Right lobe of liver (tissue), 6 donors: ENCODE data around the gene PUS7. TPM values are rescaled to one million over a fixed set of nuclear protein-coding genes. Genes with fewer than 3 reads are reported as not detected.
"Not testable (repeated sequence)": the region's sequence is repeated elsewhere in the genome, so short reads cannot be mapped to it uniquely, and the experiment has no call there.

Experiments
- ATAC-seq, 4 donors: fragments of 200-7000 bp; cut with Tn5 transposase; one replicate each; pipeline ENCODE4 v1.9.1; 2020; ENCODE audit warnings: mild to moderate bottlenecking in 4 of 4, moderate library complexity in 4 of 4
- DNase-seq, 3 donors: peaks; one replicate each; pipeline ENCODE4 v3.0.0-alpha.2; 2020
- H3K27ac ChIP-seq, 3 donors: fragments of 200-600 bp; one replicate each; pipeline ENCODE4 v1.8.0; 2022
- H3K27me3 ChIP-seq, 2 donors: fragments of 200-600 bp; one replicate each; pipeline ENCODE4 v1.8.0; 2022
- H3K36me3 ChIP-seq, 4 donors: fragments of 200-600 bp; sonication (generic) in 1 of 4; one replicate each; pipeline versions ENCODE4 v1.5.1 to v1.8.0; 2017 to 2022; ENCODE audit warnings: control low read depth in 1 of 4
- H3K4me1 ChIP-seq, 4 donors: fragments of 200-600 bp; sonication (generic) in 1 of 4; one replicate each; pipeline versions ENCODE4 v1.5.1 to v1.8.0; 2017 to 2022; ENCODE audit warnings: control low read depth in 1 of 4
- H3K4me3 ChIP-seq, 3 donors: fragments of 200-600 bp; one replicate each; pipeline ENCODE4 v1.8.0; 2022
- H3K9me3 ChIP-seq, 4 donors: fragments of 200-600 bp; sonication (generic) in 1 of 4; one replicate each; pipeline versions ENCODE4 v1.5.1 to v1.8.0; 2017 to 2022; ENCODE audit warnings: control low read depth in 1 of 4
- POLR2A ChIP-seq: fragments of 450-650 bp; IDR thresholded peaks from one replicate; pipeline ENCODE4 v1.6.1; 2017; ENCODE audit warnings: antibody characterized with exemption, mild to moderate bottlenecking
- WGBS: methylation state at CpG from one replicate; pipeline ENCODE4 v1.1.6; 2018; ENCODE audit warnings: low coverage, low lambda C conversion rate; ENCODE audit not compliant: insufficient coverage; ENCODE audit errors: missing lambda C conversion rate; 5-methylcytosine and 5-hydroxymethylcytosine counted together
- intact Hi-C, 2 donors: fragments of 100-400 bp; cut with DNase I; formaldehyde crosslinking; loops; one replicate each; pipeline versions ENCODE4 v1.11.2 to v1.14.1; 2022
- total RNA-seq, 6 experiments: library from RNA; depleted of rRNA in 2 of 6; stranded (reverse); fragments of >200 nt in 2 of 6; fragmentation: NEBNext Ultra II Directional in 3 of 6; extraction: Animal tissue kit (Norgen Biotek cat#: 25700) in 3 of 6; gene quantifications; one replicate each; pipeline versions ENCODE4 v1.1.0 to v1.2.4, GENCODE V29; 2016 to 2023
- TF ChIP-seq, protein P1 (sequence below), 4 donors: fragments of 200-600 bp in 3 of 4; fragments of 450-650 bp in 1 of 4; IDR thresholded peaks; one replicate each; pipeline versions ENCODE4 v1.5.1 to v1.8.0; 2016 to 2022; ENCODE audit warnings: antibody characterized with exemption in 4 of 4, mild to moderate bottlenecking in 2 of 4
- donor health status: DM: no; HTN: yes; CAD: no.
- donor health status: DM: no; HTN: no; CAD: no.
- donor health status: DM: no; HTN: no; CAD: no.
- donor health status: DM: no; HTN: yes; CAD: no.
- donor health status: DM: no; HTN: yes; CAD: no.

The PUS7 gene
- total RNA-seq, 6 experiments from 2014 or later = 4.2 to 15.7 (median 6.8) TPM

GRCh38 chr7:105448181-105448580 is 73.9 kb downstream of the PUS7 start:
- Histone ChIP-seq H3K4me1 (no peaks in the 10 kb centered on the region), H3K27ac (no peak overlapping the region), H3K9me3 (no peaks in the 10 kb centered on the region), H3K36me3 (no peaks in the 10 kb centered on the region), H3K27me3 (no peaks in the 10 kb centered on the region), H3K4me3 (no peak overlapping the region)
- TF ChIP-seq POLR2A = no peak
- TF ChIP-seq, protein P1, sequence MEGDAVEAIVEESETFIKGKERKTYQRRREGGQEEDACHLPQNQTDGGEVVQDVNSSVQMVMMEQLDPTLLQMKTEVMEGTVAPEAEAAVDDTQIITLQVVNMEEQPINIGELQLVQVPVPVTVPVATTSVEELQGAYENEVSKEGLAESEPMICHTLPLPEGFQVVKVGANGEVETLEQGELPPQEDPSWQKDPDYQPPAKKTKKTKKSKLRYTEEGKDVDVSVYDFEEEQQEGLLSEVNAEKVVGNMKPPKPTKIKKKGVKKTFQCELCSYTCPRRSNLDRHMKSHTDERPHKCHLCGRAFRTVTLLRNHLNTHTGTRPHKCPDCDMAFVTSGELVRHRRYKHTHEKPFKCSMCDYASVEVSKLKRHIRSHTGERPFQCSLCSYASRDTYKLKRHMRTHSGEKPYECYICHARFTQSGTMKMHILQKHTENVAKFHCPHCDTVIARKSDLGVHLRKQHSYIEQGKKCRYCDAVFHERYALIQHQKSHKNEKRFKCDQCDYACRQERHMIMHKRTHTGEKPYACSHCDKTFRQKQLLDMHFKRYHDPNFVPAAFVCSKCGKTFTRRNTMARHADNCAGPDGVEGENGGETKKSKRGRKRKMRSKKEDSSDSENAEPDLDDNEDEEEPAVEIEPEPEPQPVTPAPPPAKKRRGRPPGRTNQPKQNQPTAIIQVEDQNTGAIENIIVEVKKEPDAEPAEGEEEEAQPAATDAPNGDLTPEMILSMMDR (IDR thresholded peaks at IDR 0.05) = no peak
- 73% methylated on average over 8 of the region's 8 CpGs for WGBS
- ATAC-seq = peak in 1 of 4 donors; percentile 38
- intact Hi-C loops = no loop called here
- no peak for DNase-seq

DNA sequence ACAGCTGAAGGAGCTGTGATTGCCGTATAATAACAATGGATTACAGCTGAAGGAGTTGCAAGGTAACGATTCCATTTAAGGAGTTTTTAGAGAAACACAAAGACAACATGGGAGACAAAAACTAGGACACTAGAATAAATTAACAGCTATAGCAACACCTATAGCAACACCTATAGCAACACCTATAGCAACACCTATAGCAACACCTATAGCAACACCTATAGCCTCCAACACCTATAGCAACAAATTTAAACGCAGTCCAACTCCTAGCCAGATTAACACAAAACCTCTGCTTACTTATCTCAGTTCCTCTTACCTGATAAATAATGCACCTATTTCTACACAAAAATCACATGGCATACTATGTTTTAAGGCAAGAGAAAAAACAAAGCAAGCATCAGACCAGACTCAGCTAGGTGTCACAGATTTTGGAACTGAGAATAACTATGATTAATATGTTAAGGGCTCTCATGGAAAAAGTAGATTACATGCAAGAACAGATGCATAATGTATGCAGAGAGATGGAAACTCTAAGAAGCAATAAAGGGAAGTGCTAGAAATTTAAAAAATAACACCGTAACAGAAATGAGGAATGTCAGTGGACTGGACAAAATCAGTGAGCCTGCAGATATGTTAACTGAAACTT is 77.6 kb downstream of the PUS7 start:
- ATAC-seq = no peak
- intact Hi-C loops = no loop called here
- Histone ChIP-seq H3K36me3 (no peaks in the 10 kb centered on the region), H3K9me3 (no peaks in the 10 kb centered on the region), H3K27ac (no peak overlapping the region), H3K4me3 (no peak overlapping the region), H3K27me3 (no peaks in the 10 kb centered on the region), H3K4me1 (no peaks in the 10 kb centered on the region)
- no peak for DNase-seq
- TF ChIP-seq, protein P1 (IDR thresholded peaks at IDR 0.05) = no peak
- TF ChIP-seq POLR2A = no peak
- whole genome bisulfite sequencing = 81% methylated on average over 4 of the region's 4 CpGs

DNA sequence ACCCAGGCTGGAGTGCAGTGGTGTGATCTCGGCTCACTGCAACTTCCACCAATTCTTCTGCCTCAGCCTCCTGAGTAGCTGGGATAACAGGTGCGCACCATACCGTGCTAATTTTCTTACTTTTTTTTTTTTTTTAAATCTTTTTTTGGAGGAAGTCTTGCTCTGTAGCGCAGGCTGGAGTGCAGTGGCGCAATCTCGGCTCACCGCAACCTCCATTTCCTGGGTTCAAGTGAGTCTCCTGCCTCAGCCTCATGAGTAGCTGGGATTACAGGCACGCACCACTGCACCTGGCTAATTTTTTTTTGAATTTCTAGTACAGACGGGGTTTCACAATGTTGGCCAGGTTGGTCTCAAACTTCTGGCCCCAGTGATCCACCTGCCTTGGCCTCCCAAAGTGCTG is 79.9 kb downstream of the PUS7 start:
- H3K9me3 ChIP-seq, H3K27ac ChIP-seq, H3K36me3 ChIP-seq, H3K27me3 ChIP-seq, H3K4me1 ChIP-seq, intact Hi-C loops, ATAC-seq, H3K4me3 ChIP-seq, DNase-seq: not testable (repeated sequence)
- WGBS = 75% methylated on average over 9 of the region's 9 CpGs

DNA sequence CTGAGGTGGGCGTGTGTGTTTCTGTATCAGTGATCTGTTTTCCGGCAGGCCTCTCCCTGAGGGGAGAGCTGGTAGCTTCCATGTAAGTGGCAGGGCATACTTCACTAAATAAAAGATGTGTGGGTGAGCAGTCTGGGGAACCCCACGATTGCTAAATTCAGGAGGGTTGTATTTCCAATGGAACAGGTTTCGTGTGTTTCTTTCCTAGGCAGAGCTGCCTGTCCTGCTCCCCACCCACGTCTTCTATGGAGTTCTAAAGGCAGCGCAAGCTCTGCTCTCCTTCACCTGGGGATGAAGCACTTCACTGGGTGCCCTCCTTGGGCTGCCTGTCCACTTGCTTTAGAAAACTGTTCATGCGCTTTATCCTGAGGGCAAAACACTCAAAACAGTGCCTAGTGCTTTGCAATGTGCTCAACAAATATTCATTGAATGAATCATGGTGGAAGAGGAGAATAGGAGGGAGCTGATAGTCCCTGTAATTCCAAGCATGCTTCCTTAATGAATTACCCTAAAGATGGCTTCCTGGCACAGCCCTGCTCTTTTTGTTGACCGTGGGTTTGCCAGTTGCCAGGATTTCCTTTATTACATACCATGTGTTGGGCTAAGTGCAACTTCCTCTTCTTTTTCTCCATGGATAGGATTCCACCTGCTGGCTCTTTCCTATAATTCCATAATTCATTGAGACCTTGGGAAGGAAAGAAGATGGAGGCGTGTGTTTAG is 82.7 kb downstream of the PUS7 start:
- Histone ChIP-seq H3K27ac (no peak overlapping the region), H3K4me1 (no peaks in the 10 kb centered on the region), H3K36me3 (no peaks in the 10 kb centered on the region), H3K9me3 (no peaks in the 10 kb centered on the region), H3K27me3 (no peaks in the 10 kb centered on the region), H3K4me3 (no peak overlapping the region)
- ATAC-seq (peak in 2 of 4 donors; percentile 40 to 58), DNase-seq (no peak)
- WGBS = 77% methylated on average over 6 of the region's 9 CpGs
- TF ChIP-seq POLR2A = no peak
- TF ChIP-seq, protein P1 (IDR thresholded peaks at IDR 0.05) = peak in 2 of 4 donors; percentile 5 to 12
- intact Hi-C loops = no loop called here

DNA sequence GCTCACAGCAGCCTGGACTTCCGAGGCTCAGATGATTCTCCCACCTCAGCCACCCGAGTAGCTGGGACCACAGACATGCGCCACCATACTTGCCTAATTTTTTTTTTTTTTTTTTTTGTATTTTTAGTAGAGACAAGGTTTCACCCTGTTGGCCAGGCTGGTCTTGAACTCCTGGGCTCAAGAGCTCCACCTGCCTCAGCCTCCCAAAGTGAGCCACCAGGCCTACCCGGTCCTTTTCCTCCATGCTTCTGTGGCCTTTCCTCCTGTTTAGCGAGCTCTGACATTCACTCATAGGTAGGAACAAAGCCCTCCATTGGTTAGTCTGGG is 83.3 kb downstream of the PUS7 start:
- Histone ChIP-seq H3K27ac (no peak overlapping the region), H3K36me3 (no peaks in the 10 kb centered on the region), H3K4me3 (no peak overlapping the region), H3K9me3 (no peaks in the 10 kb centered on the region), H3K27me3 (no peaks in the 10 kb centered on the region), H3K4me1 (no peaks in the 10 kb centered on the region)
- intact Hi-C loops = no loop called here
- no peak for ATAC-seq
- 82% methylated on average over 4 of the region's 5 CpGs for WGBS
- TF ChIP-seq, protein P1 (IDR thresholded peaks at IDR 0.05) = no peak
- TF ChIP-seq POLR2A = no peak
- DNase-seq = no peak
